HEK293T (cell line): ENCODE measurements around the gene TPCN2.

Experiments used
- CTCF ChIA-PET: fragments of 350-600 bp; formaldehyde crosslinking; extraction: SDS; loops from one replicate; lab custom pipeline; 2021; ENCODE audit warnings: antibody characterized with exemption, inconsistent platforms; lab: Yijun Ruan, JAX
- POLR2A ChIA-PET: fragments of 350-600 bp; formaldehyde crosslinking; extraction: SDS; loops from one replicate; lab custom pipeline; 2020; ENCODE audit warnings: antibody characterized with exemption, inconsistent platforms; lab: Yijun Ruan, JAX
- DNase-seq: peaks from one replicate; pipeline ENCODE4 v3.0.0; 2012; ENCODE audit warnings: mixed read lengths; ENCODE audit errors: extremely low spot score
- ARNT ChIP-seq: fragments of 450-650 bp; IDR thresholded peaks from 2 replicates; pipeline ENCODE4 v1.6.1; 2017; ENCODE audit warnings: mild to moderate bottlenecking
- BHLHE40 ChIP-seq: fragments of 450-650 bp; IDR thresholded peaks from 2 replicates; pipeline ENCODE4 v1.6.1; 2016; ENCODE audit warnings: mild to moderate bottlenecking, moderate library complexity, borderline replicate concordance
- CTBP1 ChIP-seq: fragments of 450-650 bp; IDR thresholded peaks from 2 replicates; pipeline ENCODE4 v1.6.1; 2016; ENCODE audit warnings: borderline replicate concordance
- ELF4 ChIP-seq: fragments of 450-650 bp; IDR thresholded peaks from 2 replicates; pipeline ENCODE4 v1.6.1; 2017; ENCODE audit warnings: antibody characterized with exemption
- FOXA1 ChIP-seq: fragments of 450-650 bp; IDR thresholded peaks from 2 replicates; pipeline ENCODE4 v1.6.1; 2016; ENCODE audit warnings: mild to moderate bottlenecking
- FOXK2 ChIP-seq: fragments of 450-650 bp; IDR thresholded peaks from 2 replicates; pipeline ENCODE4 v1.6.1; 2016; ENCODE audit warnings: mild to moderate bottlenecking
- FOXM1 ChIP-seq: fragments of 450-650 bp; IDR thresholded peaks from 2 replicates; pipeline ENCODE4 v1.6.1; 2017; ENCODE audit warnings: mild to moderate bottlenecking, borderline replicate concordance
- HDGF ChIP-seq: fragments of 450-650 bp; IDR thresholded peaks from 2 replicates; pipeline ENCODE4 v1.6.1; 2017; ENCODE audit warnings: antibody characterized with exemption, borderline replicate concordance
- L3MBTL2 ChIP-seq: fragments of 450-650 bp; conservative IDR thresholded peaks from 2 replicates; pipeline ENCODE4 v1.6.1; 2016; ENCODE audit warnings: mild to moderate bottlenecking
- LEF1 ChIP-seq: fragments of 450-650 bp; IDR thresholded peaks from 2 replicates; pipeline ENCODE4 v1.6.1; 2017; ENCODE audit warnings: mild to moderate bottlenecking, borderline replicate concordance
- NFRKB ChIP-seq: fragments of 450-650 bp; IDR thresholded peaks from 2 replicates; pipeline ENCODE4 v1.6.1; 2016; ENCODE audit warnings: mild to moderate bottlenecking, moderate library complexity
- SP1 ChIP-seq: fragments of 450-650 bp; IDR thresholded peaks from 2 replicates; pipeline ENCODE4 v1.6.1; 2017
- SUZ12 ChIP-seq: fragments of 450-650 bp; IDR thresholded peaks from 2 replicates; pipeline ENCODE4 v1.6.1; 2016; ENCODE audit warnings: mild to moderate bottlenecking
- TARDBP ChIP-seq: fragments of 450-650 bp; IDR thresholded peaks from 2 replicates; pipeline ENCODE4 v1.6.1; 2016
- ZNF384 ChIP-seq: fragments of 450-650 bp; IDR thresholded peaks from 2 replicates; pipeline ENCODE4 v1.6.1; 2016
- TF ChIP-seq, protein P1 (sequence below): fragments of 450-650 bp; IDR thresholded peaks from 2 replicates; pipeline ENCODE4 v1.6.1; 2016

TPCN2 gene

DNA sequence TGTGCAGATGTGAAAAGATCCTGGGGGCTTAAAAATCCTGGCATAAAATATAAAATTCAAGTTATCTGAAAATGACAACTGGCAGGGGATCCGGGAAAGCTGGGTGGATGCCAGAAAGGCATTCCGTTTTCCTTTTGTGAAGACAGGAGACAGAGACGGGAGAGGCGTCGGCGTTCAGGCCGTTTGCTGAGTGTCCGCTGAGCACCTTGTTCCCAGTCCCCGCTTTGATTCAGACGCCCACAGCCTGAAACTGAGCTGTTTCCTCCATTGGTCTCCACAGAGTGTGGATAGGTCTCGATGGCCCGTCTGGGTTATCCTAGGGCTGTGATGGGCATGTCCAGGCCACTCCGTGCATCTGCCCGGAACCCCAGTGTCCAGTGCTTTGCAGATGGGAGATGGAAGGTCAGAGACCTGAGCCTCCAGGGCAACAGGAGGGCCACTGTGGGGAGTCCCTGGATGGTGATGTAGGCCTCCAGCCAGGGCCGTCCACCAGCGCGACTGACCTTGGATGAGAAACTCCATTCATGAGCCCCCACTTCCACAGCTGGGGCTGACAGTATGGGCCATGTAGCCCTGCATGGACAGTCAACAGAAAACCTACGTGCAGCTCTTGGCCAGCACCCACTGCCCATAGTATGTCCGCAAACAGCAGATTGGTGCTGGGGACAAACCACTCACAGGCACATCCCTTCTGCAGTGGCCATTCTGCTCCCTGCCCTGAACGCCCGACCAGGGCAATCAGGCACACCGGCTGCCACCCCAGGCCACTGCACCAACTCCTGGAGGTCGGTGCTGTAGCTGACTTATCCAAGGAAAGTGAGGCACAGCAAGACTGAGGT, 47.3 kb upstream of the TPCN2 start:
- DNase-seq, result no peak
- TF ChIP-seq, protein P1, sequence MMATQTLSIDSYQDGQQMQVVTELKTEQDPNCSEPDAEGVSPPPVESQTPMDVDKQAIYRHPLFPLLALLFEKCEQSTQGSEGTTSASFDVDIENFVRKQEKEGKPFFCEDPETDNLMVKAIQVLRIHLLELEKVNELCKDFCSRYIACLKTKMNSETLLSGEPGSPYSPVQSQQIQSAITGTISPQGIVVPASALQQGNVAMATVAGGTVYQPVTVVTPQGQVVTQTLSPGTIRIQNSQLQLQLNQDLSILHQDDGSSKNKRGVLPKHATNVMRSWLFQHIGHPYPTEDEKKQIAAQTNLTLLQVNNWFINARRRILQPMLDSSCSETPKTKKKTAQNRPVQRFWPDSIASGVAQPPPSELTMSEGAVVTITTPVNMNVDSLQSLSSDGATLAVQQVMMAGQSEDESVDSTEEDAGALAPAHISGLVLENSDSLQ, result no peak
- TF ChIP-seq SP1 (no peak), CTBP1 (no peak), NFRKB (no peak), ZNF384 (no peak)
- POLR2A ChIA-PET, result no interaction called here
- CTCF ChIA-PET, result interaction anchor here (0.7 to 0.8 kb wide), 2 partner anchors 11 to 55 kb away, joined by 4 read pairs; no protein-coding TSS in a partner anchor

DNA sequence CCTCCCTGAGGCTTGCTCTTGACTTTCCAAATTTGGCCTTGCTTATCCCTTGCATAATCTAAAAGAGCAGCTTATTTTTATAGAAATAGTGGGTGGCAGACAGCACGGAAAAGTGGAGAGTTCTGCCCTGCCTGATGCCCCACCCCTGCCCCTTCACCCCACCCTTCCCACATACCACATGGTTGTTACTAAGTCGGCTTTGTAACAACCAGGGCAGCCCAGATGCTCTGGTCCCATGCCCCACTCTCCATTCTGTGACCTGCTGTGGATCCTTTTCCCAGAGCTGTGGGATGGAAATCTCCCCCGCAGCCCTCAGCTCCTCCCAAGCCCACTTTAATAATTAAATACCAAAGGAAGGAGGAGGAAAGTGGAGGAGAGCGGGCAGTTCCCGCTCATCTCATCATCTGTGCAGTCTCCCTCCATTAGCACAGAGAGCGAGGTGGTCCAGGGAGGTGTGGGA, 46.6 kb upstream of the TPCN2 start:
- ChIA-PET POLR2A (no interaction called here), CTCF (no interaction called here)
- TF ChIP-seq LEF1, result no peak
- TF ChIP-seq FOXA1, result no peak
- no peak for TF ChIP-seq ZNF384
- TF ChIP-seq NFRKB, result no peak
- TF ChIP-seq ELF4, result no peak
- TF ChIP-seq HDGF, result no peak
- TF ChIP-seq CTBP1, result no peak
- no peak for TF ChIP-seq ARNT
- TF ChIP-seq SP1, result no peak
- TF ChIP-seq TARDBP, result no peak
- no peak for TF ChIP-seq L3MBTL2
- no peak for TF ChIP-seq SUZ12
- TF ChIP-seq FOXM1, result no peak
- TF ChIP-seq BHLHE40, result no peak
- DNase-seq, result no peak

DNA sequence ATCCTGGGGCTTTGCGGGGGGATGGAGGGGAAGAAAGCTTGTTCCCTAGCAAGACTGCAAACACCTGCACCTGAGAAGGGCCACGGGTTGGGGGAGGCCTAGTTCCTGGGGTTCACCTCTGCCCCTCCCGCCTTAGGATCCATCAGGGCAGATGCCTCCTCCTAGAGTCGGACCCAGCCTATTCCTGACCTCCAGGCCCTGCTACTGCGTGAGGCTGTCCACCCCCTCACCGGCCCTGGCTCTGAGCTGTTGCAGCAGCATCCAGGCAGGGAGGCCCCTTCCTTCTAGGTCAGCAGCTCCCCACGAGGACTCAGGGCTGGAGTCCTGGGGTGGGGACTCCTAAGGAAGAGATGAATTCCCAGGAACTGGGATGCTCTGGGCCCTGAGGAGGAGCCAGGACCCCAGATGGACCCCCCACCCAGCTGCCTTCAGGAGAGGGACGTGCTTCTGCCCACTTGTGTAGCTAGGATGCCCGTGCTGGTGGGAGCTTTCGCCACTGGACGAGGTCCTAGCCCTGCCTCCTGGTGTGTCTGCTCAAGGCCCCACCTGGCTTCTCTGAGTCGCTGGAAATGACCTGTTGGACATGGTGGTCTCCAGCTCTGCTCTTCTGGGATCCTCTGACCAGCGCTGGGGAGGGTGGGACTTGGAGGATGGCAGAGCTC, 46.0 kb upstream of the TPCN2 start:
- TF ChIP-seq HDGF (no peak), ARNT (no peak), TARDBP (no peak), FOXM1 (no peak), FOXK2 (no peak), ELF4 (no peak), SP1 (no peak), CTBP1 (no peak), FOXA1 (no peak)
- TF ChIP-seq, protein P1, result no peak
- POLR2A ChIA-PET, result no interaction called here
- CTCF ChIA-PET, result no interaction called here
- no peak for DNase-seq

DNA sequence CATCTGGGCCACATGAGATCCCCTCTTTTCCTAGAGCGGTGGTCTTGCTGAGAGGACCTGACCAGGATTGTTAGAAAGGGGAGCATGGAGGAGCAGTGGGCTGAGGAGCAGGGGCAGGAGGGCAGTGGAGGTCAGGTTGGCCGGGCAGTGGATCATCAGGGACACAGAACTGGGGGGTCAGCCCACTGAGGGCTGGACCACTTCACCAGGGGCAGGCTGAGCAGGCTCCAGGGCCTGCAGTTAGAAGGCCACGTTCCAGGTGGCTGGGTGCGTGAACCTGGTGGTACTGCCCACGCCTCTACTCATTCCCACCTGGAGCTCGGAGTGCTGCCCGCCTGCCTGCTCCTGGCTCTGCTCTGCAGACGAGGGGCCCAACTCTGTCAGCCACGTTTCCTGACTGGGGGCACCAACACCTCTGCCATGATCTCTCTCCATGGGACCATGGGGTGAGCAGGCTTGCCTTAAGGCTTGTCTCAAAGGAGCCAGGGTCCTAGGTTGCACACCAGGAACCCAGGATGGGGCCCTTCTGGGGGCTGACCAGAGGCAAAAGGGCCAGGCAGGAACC, 45.3 kb upstream of the TPCN2 start:
- DNase-seq, result no peak
- TF ChIP-seq ZNF384, result no peak
- ChIA-PET CTCF (no interaction called here), POLR2A (no interaction called here)

DNA sequence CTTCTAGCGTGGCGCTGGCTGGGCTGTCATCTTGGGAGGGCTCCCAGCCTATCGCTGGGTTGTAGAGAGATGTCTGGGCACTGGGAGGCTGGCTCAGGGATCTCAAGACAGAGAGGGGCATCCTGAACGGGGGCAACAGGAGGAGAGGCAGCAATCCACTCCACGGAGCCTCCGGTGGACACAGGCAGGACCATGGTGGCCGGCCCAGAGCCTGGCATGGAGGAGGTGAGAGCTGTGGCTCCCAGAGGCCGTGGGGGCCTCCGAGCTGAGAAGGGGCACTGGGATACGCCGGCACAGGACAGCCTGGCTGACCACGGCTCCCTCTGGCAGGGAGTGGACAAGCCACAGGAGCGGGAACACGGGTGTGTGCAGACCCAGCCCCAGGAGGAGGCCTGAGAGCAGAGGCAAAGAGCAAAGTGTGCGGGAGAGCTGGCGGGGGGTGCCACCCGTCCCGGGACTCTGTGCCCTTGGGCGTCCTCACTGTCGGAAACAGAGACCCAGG, 44.8 kb upstream of the TPCN2 start:
- no peak for TF ChIP-seq ELF4
- TF ChIP-seq, protein P1, result no peak
- no peak for TF ChIP-seq SUZ12
- no peak for TF ChIP-seq ARNT
- TF ChIP-seq LEF1, result no peak
- no peak for TF ChIP-seq SP1
- ChIA-PET CTCF (no interaction called here), POLR2A (no interaction called here)
- DNase-seq, result no peak

DNA sequence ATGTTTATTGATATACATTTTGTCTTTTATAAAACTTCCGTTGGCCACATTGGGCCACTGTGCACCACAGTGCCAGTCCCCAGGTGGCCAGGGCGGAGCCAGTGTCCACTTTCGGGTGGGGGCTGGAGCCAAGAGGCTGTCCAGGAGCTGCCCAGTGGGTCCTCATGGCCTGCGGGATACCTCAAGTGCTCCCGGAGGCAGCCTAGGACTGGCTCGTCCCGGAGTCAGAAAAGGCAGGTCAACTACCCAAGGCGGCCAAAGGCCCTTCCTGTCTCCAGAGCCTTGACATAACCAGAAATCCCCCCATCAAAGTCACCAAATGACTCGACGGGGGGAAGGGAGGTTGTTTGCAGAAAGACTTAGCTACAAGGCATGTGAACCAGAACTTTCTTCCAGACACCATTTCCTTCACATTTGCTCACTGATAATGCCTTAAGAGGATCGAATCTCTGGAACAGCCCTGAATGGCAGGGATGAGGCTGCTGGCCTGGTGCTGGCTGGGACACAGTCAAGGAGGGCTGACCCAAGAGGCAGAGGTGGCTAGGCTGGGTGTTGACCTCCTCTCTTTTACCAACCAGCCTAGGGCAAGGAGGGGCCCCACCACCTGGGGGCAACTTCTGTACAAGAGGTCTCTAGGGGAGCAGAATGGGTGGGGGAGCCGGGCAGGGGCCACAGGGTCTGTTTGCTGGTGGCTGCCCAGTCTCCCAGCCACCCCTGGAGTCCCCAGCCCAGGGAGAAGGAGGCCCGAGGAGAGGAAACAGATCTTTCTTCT, 44.1 kb upstream of the TPCN2 start:
- CTCF ChIA-PET, result no interaction called here

More for the DNA sequence above, 44.1 kb upstream of the TPCN2 start:
- TF ChIP-seq, protein P1, result no peak
- TF ChIP-seq FOXM1 (no peak), SUZ12 (no peak), ZNF384 (no peak)
- DNase-seq, result no peak
- POLR2A ChIA-PET, result no interaction called here
